A549 (cell line): ENCODE results near the gene RAB27A. TPM values are rescaled to one million over a fixed set of nuclear protein-coding genes. Genes with fewer than 3 reads are reported as not detected.

Source experiments
- ATAC-seq, 2 experiments: fragments of 200-7000 bp in 1 of 2; fragments of >200 bp in 1 of 2; cut with Nextera tagmentation in 1 of 2; cut with Tn5 transposase in 1 of 2; 3 replicates each; pipeline versions ENCODE4 v1.8.0 to v1.9.1; 2018 to 2020; ENCODE audit warnings: mild to moderate bottlenecking in 1 of 2, moderate library complexity in 1 of 2
- CTCF ChIA-PET: fragments of 300-600 bp; sonication (Branson Sonifier 250); formaldehyde crosslinking; extraction: SDS; loops from one replicate; lab custom pipeline; 2021; ENCODE audit warnings: antibody characterized with exemption, inconsistent platforms; lab: Yijun Ruan, JAX
- POLR2A ChIA-PET: fragments of 350-600 bp; formaldehyde crosslinking; extraction: SDS; loops from one replicate; lab custom pipeline; 2021; ENCODE audit warnings: antibody characterized with exemption, inconsistent platforms; lab: Yijun Ruan, JAX
- DNase-seq, 2 experiments: peaks; one replicate each; pipeline versions ENCODE4 v3.0.0 to v3.0.0-alpha.2; 2011 to 2016; ENCODE audit warnings: low read depth in 1 of 2, low spot score in 1 of 2
- FAIRE-seq: peaks from 2 replicates; lab custom pipeline; 2011; peaks lifted over from hg19 to GRCh38; lab: Jason Lieb, UNC
- H3K27ac ChIP-seq, 2 experiments: fragments of >200 bp; sonication (Bioruptor Twin); formaldehyde crosslinking; 3 replicates each; pipeline ENCODE4 v1.5.1; 2016 to 2017
- H3K4me1 ChIP-seq: fragments of >200 bp; sonication (Bioruptor Twin); formaldehyde crosslinking; 3 replicates; pipeline ENCODE4 v1.6.1; 2016
- H3K4me2 ChIP-seq: fragments of >200 bp; sonication (Bioruptor Twin); formaldehyde crosslinking; 3 replicates; pipeline ENCODE4 v1.6.1; 2016
- H3K4me3 ChIP-seq: fragments of >200 bp; sonication (Bioruptor Twin); formaldehyde crosslinking; 3 replicates; pipeline ENCODE4 v1.5.1; 2016
- H3K9me3 ChIP-seq: fragments of >200 bp; sonication (Bioruptor Twin); formaldehyde crosslinking; 3 replicates; pipeline ENCODE4 v1.6.1; 2016
- ATOH8 ChIP-seq: fragments of 250-450 bp; sonication (Bioruptor Pico); IDR thresholded peaks from 2 replicates; pipeline ENCODE4 v1.5.0; 2020; ENCODE audit warnings: low read depth, mild to moderate bottlenecking, moderate library complexity
- CBX2 ChIP-seq: fragments of 200-600 bp; sonication (generic); IDR thresholded peaks from 2 replicates; pipeline ENCODE4 v1.6.1; 2016; ENCODE audit warnings: low read depth, mild to moderate bottlenecking, borderline replicate concordance
- CBX8 ChIP-seq: fragments of 200-600 bp; sonication (generic); IDR thresholded peaks from 2 replicates; pipeline ENCODE4 v1.6.1; 2016
- CEBPB ChIP-seq, 2 experiments: fragments of >200 bp in 1 of 2; sonication (Bioruptor Twin) in 1 of 2; formaldehyde crosslinking in 1 of 2; IDR thresholded peaks; 2 replicates each; pipeline ENCODE4 v1.6.1; 2012 to 2016
- CHD4 ChIP-seq: fragments of 200-600 bp; sonication (generic); IDR thresholded peaks from 2 replicates; pipeline ENCODE4 v1.6.1; 2016; ENCODE audit warnings: antibody characterized with exemption, mild to moderate bottlenecking, borderline replicate concordance
- EHMT2 ChIP-seq: fragments of 200-600 bp; sonication (generic); IDR thresholded peaks from 2 replicates; pipeline ENCODE4 v1.6.1; 2016; ENCODE audit warnings: antibody characterized with exemption, low read depth, mild to moderate bottlenecking, moderate library complexity
- FOSB ChIP-seq: fragments of 250-450 bp; sonication (Bioruptor Pico); IDR thresholded peaks from 2 replicates; pipeline ENCODE4 v1.5.0; 2020; ENCODE audit warnings: mild to moderate bottlenecking, moderate library complexity
- HDAC2 ChIP-seq: fragments of 200-600 bp; sonication (generic); IDR thresholded peaks from 2 replicates; pipeline ENCODE4 v1.6.1; 2016
- HES2 ChIP-seq: fragments of >200 bp; sonication (Bioruptor Twin); formaldehyde crosslinking; IDR thresholded peaks from 2 replicates; pipeline ENCODE4 v1.6.1; 2016
- HOXB13 ChIP-seq: fragments of 250-450 bp; sonication (Bioruptor Pico); IDR thresholded peaks from 2 replicates; pipeline ENCODE4 v1.5.0; 2020; ENCODE audit warnings: low read depth, mild to moderate bottlenecking, moderate library complexity
- JUNB ChIP-seq: fragments of >200 bp; sonication (Bioruptor Twin); formaldehyde crosslinking; IDR thresholded peaks from 2 replicates; pipeline ENCODE4 v1.6.1; 2016
- MAFK ChIP-seq: fragments of 450-650 bp; IDR thresholded peaks from 2 replicates; pipeline ENCODE4 v1.6.1; 2014; ENCODE audit not compliant: partially characterized antibody
- MAZ ChIP-seq: fragments of 150-350 bp; IDR thresholded peaks from 2 replicates; pipeline ENCODE4 v1.6.1; 2014; ENCODE audit warnings: antibody characterized with exemption, low read depth, low read length, borderline replicate concordance
- MYC ChIP-seq: IDR thresholded peaks from 2 replicates; pipeline ENCODE4 v1.6.1; 2012; ENCODE audit warnings: mild to moderate bottlenecking, inconsistent platforms, low read length, improper control_type of control experiment, borderline replicate concordance
- NFE2L2 ChIP-seq: fragments of 150-350 bp; conservative IDR thresholded peaks from 2 replicates; pipeline ENCODE4 v1.6.1; 2014; ENCODE audit warnings: low read length
- NPAS2 ChIP-seq: fragments of 250-450 bp; sonication (Bioruptor Pico); IDR thresholded peaks from 2 replicates; pipeline ENCODE4 v1.8.0; 2022; ENCODE audit warnings: mild to moderate bottlenecking, moderate library complexity, borderline replicate concordance
- POLR2AphosphoS2 ChIP-seq: conservative IDR thresholded peaks from 2 replicates; pipeline ENCODE4 v1.6.1; 2012; ENCODE audit warnings: low read length, improper control_type of control experiment, inconsistent platforms
- RAD21 ChIP-seq, 2 experiments: fragments of >200 bp in 1 of 2; sonication (Bioruptor Twin) in 1 of 2; formaldehyde crosslinking in 1 of 2; IDR thresholded peaks in 1 of 2; conservative IDR thresholded peaks in 1 of 2; 2 replicates in 1 of 2; 3 replicates in 1 of 2; pipeline ENCODE4 v1.6.1; 2012 to 2018; ENCODE audit warnings: inconsistent platforms in 1 of 2
- RARB ChIP-seq: fragments of 250-450 bp; sonication (Bioruptor Pico); IDR thresholded peaks from 2 replicates; pipeline ENCODE4 v1.8.0; 2021; ENCODE audit warnings: mild to moderate bottlenecking, moderate library complexity
- RCOR1 ChIP-seq: fragments of 150-350 bp; IDR thresholded peaks from 2 replicates; pipeline ENCODE4 v1.6.1; 2014; ENCODE audit warnings: antibody characterized with exemption, low read length, low read depth
- TP53 ChIP-seq: fragments of 250-450 bp; sonication (Bioruptor Pico); IDR thresholded peaks from 2 replicates; pipeline ENCODE4 v1.5.0; 2021; ENCODE audit warnings: mild to moderate bottlenecking, moderate library complexity
- ZC3H11A ChIP-seq: fragments of 450-650 bp; IDR thresholded peaks from 2 replicates; pipeline ENCODE4 v1.6.1; 2014; ENCODE audit warnings: antibody characterized with exemption, mild to moderate bottlenecking
- WGBS: methylation state at CpG from one replicate; pipeline ENCODE4 v1.1.6; 2017; ENCODE audit errors: missing lambda C conversion rate; 5-methylcytosine and 5-hydroxymethylcytosine counted together
- polyA plus RNA-seq, 4 experiments: library from polyadenylated mRNA; depleted of rRNA in 3 of 4; stranded (reverse); fragments of >200 nt; fragmentation: RNase III in 1 of 4; extraction: RNeasy Plus Mini Kit Qiagen cat#74134 plus additional on column Dnase treatment in 1 of 4; gene quantifications; 2 replicates in 3 of 4; 3 replicates in 1 of 4; pipeline ENCODE4 v1.2.3, GENCODE V29; 2011 to 2017
- TF ChIP-seq, protein P1 (sequence below): IDR thresholded peaks from 2 replicates; pipeline ENCODE4 v1.6.1; 2012; ENCODE audit warnings: low read depth, borderline replicate concordance
- TF ChIP-seq, protein P2 (sequence below): fragments of 450-650 bp; IDR thresholded peaks from 2 replicates; pipeline ENCODE4 v1.6.1; 2014; ENCODE audit warnings: antibody characterized with exemption

RAB27A gene
- polyA plus RNA-seq, 2 of the 4 experiments (the other 2 are of a cell fraction) = 8.1 to 17.0 TPM

GRCh38 chr15:55320963-55321362, 31.4 kb upstream of the RAB27A start:
- FAIRE-seq (no peak), ATAC-seq (no peak), DNase-seq (no peak)
- Histone ChIP-seq H3K9me3 (no peaks in the 10 kb centered on the region), H3K27ac (no peak overlapping the region), H3K4me2 (no peak overlapping the region; the same call in 2 of the 3 replicates), H3K4me1 (peaks cover 21% of the 10 kb centered on the region), H3K4me3 (no peak overlapping the region)
- ChIA-PET POLR2A (no interaction called here), CTCF (no interaction called here)
- TF ChIP-seq RCOR1 (no peak), HES2 (no peak), CBX8 (no peak), RARB (CRISPR knock-in tag) (no peak), FOSB (CRISPR knock-in tag) (no peak)
- 82% methylated on average over 1 of the region's 1 CpG for WGBS

- Histone ChIP-seq H3K9me3 (no peaks in the 10 kb centered on the region), H3K27ac (peak overlapping the region; percentile 34 to 85; a peak in 3 of 6 replicates), H3K4me1 (peaks cover 21% of the 10 kb centered on the region), H3K4me3 (peak overlapping the region; percentile 62; the same call in 2 of the 3 replicates), H3K4me2 (peak overlapping the region; percentile 72)
- no peak for FAIRE-seq
- ChIA-PET CTCF (interaction anchor here (1.1 to 2.5 kb wide), 4 partner anchors 29 to 115 kb away, joined by 4 to 14 read pairs (median 8); partner anchors contain the start of genes CCPG1 and PIERCE2), POLR2A (no interaction called here)
- no peak for ATAC-seq
- TF ChIP-seq, protein P1, sequence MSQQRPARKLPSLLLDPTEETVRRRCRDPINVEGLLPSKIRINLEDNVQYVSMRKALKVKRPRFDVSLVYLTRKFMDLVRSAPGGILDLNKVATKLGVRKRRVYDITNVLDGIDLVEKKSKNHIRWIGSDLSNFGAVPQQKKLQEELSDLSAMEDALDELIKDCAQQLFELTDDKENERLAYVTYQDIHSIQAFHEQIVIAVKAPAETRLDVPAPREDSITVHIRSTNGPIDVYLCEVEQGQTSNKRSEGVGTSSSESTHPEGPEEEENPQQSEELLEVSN = no peak
- TF ChIP-seq NFE2L2 = no peak
- no peak for TF ChIP-seq MAZ
- no peak for TF ChIP-seq FOSB (CRISPR knock-in tag)
- TF ChIP-seq JUNB = no peak
- no peak for TF ChIP-seq MYC
- TF ChIP-seq HOXB13 (CRISPR knock-in tag) = no peak
- no peak for TF ChIP-seq EHMT2
- TF ChIP-seq CHD4 = no peak
- no peak for TF ChIP-seq HDAC2
- no peak for TF ChIP-seq TP53
- TF ChIP-seq RAD21 (conservative IDR thresholded peaks at IDR 0.05 in 1 of 2, IDR thresholded peaks at IDR 0.05 in 1 of 2) = no peak
- TF ChIP-seq ATOH8 = no peak
- TF ChIP-seq ZC3H11A = no peak
- no peak for TF ChIP-seq MAFK
- no peak for TF ChIP-seq NPAS2 (CRISPR knock-in tag)
- TF ChIP-seq CEBPB (IDR thresholded peaks at IDR 0.05) = no peak
- TF ChIP-seq POLR2AphosphoS2 = no peak
- TF ChIP-seq, protein P2, sequence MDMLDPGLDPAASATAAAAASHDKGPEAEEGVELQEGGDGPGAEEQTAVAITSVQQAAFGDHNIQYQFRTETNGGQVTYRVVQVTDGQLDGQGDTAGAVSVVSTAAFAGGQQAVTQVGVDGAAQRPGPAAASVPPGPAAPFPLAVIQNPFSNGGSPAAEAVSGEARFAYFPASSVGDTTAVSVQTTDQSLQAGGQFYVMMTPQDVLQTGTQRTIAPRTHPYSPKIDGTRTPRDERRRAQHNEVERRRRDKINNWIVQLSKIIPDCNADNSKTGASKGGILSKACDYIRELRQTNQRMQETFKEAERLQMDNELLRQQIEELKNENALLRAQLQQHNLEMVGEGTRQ = no peak
- TF ChIP-seq CBX2 = no peak
- no peak for DNase-seq
- 79% methylated on average over 2 of the region's 2 CpGs for WGBS
Measured at GRCh38 chr15:55320238-55320550, 30.6 kb upstream of the RAB27A start.
